B cell (primary cell): ENCODE measurements around the gene GBE1. TPM values are rescaled to one million over a fixed set of nuclear protein-coding genes. Genes with fewer than 3 reads are reported as not detected.

Experiments
- ATAC-seq: fragments of 200-7000 bp; cut with Tn5 transposase; one replicate; pipeline ENCODE4 v1.10.0; 2021; ENCODE audit warnings: low read depth, mild to moderate bottlenecking, moderate number of reproducible peaks, moderate library complexity
- CTCF ChIA-PET: fragments of 350-600 bp; sonication (Branson Sonifier 250); formaldehyde crosslinking; loops from one replicate; lab custom pipeline; 2021; ENCODE audit warnings: antibody characterized with exemption, inconsistent platforms; lab: Charles Lee
- POLR2A ChIA-PET: fragments of 350-600 bp; sonication (Branson Sonifier 250); formaldehyde crosslinking; loops from one replicate; lab custom pipeline; 2021; ENCODE audit warnings: antibody characterized with exemption; lab: Charles Lee
- DNase-seq: peaks from one replicate; pipeline ENCODE4 v3.0.0; 2013
- H2AFZ ChIP-seq: 2 replicates; pipeline ENCODE4 v1.6.1; 2012; ENCODE audit warnings: mild to moderate bottlenecking, low read depth, low read length; ENCODE audit not compliant: insufficient read depth, poor library complexity, severe bottlenecking
- H3K27ac ChIP-seq, 2 donors: 1 replicate in 1 of 2; 2 replicates in 1 of 2; pipeline ENCODE4 v1.5.1; 2012 to 2013; ENCODE audit warnings: low read length in 2 of 2, mild to moderate bottlenecking in 2 of 2, moderate library complexity in 1 of 2
- H3K27me3 ChIP-seq, 4 experiments: fragments of 200-600 bp in 1 of 4; sonication (generic) in 1 of 4; replicated peaks in 1 of 4; 1 replicate in 2 of 4; 2 replicates in 2 of 4; pipeline versions ENCODE4 v1.6.1 to v1.7.0; 2013 to 2016; ENCODE audit warnings: low read length in 3 of 4, mild to moderate bottlenecking in 2 of 4, mixed read lengths in 1 of 4, moderate library complexity in 1 of 4; ENCODE audit not compliant: insufficient read depth in 4 of 4, control insufficient read depth in 3 of 4; ENCODE audit errors: control extremely low read depth in 1 of 4
- H3K36me3 ChIP-seq, 2 experiments: replicated peaks in 1 of 2; 1 replicate in 1 of 2; 2 replicates in 1 of 2; pipeline versions ENCODE4 v1.6.1 to v1.7.1; 2013; ENCODE audit warnings: low read length in 1 of 2; ENCODE audit not compliant: insufficient read depth in 2 of 2, control insufficient read depth in 1 of 2; ENCODE audit errors: control extremely low read depth in 1 of 2, extremely low read depth in 1 of 2
- H3K4me1 ChIP-seq, 2 donors: fragments of 200-600 bp in 1 of 2; sonication (generic) in 1 of 2; 1 replicate in 1 of 2; 2 replicates in 1 of 2; pipeline versions ENCODE4 v1.5.1 to v1.6.1; 2013 to 2017; ENCODE audit warnings: low read length in 2 of 2; ENCODE audit not compliant: control insufficient read depth in 2 of 2, insufficient read depth in 2 of 2
- H3K4me2 ChIP-seq: replicated peaks from 2 replicates; pipeline ENCODE3; 2012; ENCODE audit warnings: mild to moderate bottlenecking, low read depth, low read length; ENCODE audit not compliant: poor library complexity, severe bottlenecking
- H3K4me3 ChIP-seq, 5 experiments: fragments of 200-600 bp in 1 of 5; sonication (generic) in 1 of 5; 1 replicate in 3 of 5; 2 replicates in 2 of 5; pipeline versions ENCODE4 v1.5.1 to v1.7.0; 2011 to 2016; ENCODE audit warnings: low read length in 4 of 5, mild to moderate bottlenecking in 4 of 5, low read depth in 2 of 5, control low read depth in 1 of 5, moderate library complexity in 1 of 5; ENCODE audit not compliant: insufficient read depth in 1 of 5; ENCODE audit errors: control extremely low read depth in 1 of 5, extremely low read depth in 1 of 5
- H3K79me2 ChIP-seq: fragments of 200-600 bp; sonication (generic); one replicate; pipeline ENCODE4 v1.6.0; 2016; ENCODE audit warnings: low read length; ENCODE audit not compliant: control insufficient read depth, insufficient read depth
- H3K9ac ChIP-seq: fragments of 200-600 bp; sonication (generic); 2 replicates; pipeline ENCODE4 v1.6.1; 2017; ENCODE audit warnings: mild to moderate bottlenecking, low read length, moderate library complexity
- H3K9me3 ChIP-seq, 3 donors: one replicate each; pipeline versions ENCODE4 v1.6.1 to v1.7.1; 2013; ENCODE audit warnings: low read length in 2 of 3; ENCODE audit not compliant: control insufficient read depth in 2 of 3, insufficient read depth in 1 of 3; ENCODE audit errors: control extremely low read depth in 1 of 3
- H4K20me1 ChIP-seq: 2 replicates; pipeline ENCODE4 v1.6.0; 2012; ENCODE audit warnings: mild to moderate bottlenecking, low read length; ENCODE audit not compliant: insufficient read depth, control insufficient read depth, poor library complexity, severe bottlenecking
- H3K27ac Mint-ChIP-seq: one replicate; pipeline ENCODE4 v1.8.0; 2021; ENCODE audit warnings: mixed read lengths
- H3K27me3 Mint-ChIP-seq: one replicate; pipeline ENCODE4 v1.8.0; 2021; ENCODE audit warnings: mixed read lengths
- H3K4me1 Mint-ChIP-seq: one replicate; pipeline ENCODE4 v1.8.0; 2021; ENCODE audit warnings: mixed read lengths
- H3K4me3 Mint-ChIP-seq: one replicate; pipeline ENCODE4 v1.8.0; 2021; ENCODE audit warnings: mixed read lengths
- H3K9me3 Mint-ChIP-seq: one replicate; pipeline ENCODE4 v1.8.0; 2022; ENCODE audit warnings: mixed read lengths; ENCODE audit not compliant: insufficient read depth
- EZH2 ChIP-seq: IDR thresholded peaks from 2 replicates; pipeline ENCODE4 v1.6.1; 2012; ENCODE audit warnings: borderline replicate concordance, low read depth, mild to moderate bottlenecking, moderate library complexity, low read length; ENCODE audit not compliant: insufficient read depth, poor library complexity, severe bottlenecking
- WGBS: methylation state at CpG from one replicate; pipeline ENCODE4 v1.1.5; 2013; ENCODE audit warnings: missing lambda C conversion rate; ENCODE audit not compliant: insufficient coverage; 5-methylcytosine and 5-hydroxymethylcytosine counted together
- intact Hi-C: fragments of 100-400 bp; cut with micrococcal nuclease; formaldehyde crosslinking; loops from one replicate; pipeline ENCODE4 v1.10.0; 2022
- polyA plus RNA-seq: library from polyadenylated mRNA; depleted of rRNA; stranded (reverse); fragments of >200 nt; gene quantifications from 2 replicates; pipeline ENCODE4 v1.2.3, GENCODE V29; 2012
- total RNA-seq, 2 donors: library from RNA; stranded (reverse); fragments of 120-200 nt in 1 of 2; gene quantifications; 1 replicate in 1 of 2; 2 replicates in 1 of 2; pipeline versions ENCODE4 v1.2.3 to v1.2.4, GENCODE V29; 2013 to 2022
- TF ChIP-seq, protein P1 (sequence below): fragments of 200-600 bp; IDR thresholded peaks from one replicate; pipeline ENCODE4 v1.8.0; 2022; ENCODE audit warnings: antibody characterized with exemption, mild to moderate bottlenecking

The GBE1 gene
- total and polyA plus RNA-seq, 2 donors (not counting 1 experiment from before 2014, with no cell fraction given): 3.4 to 20.8 TPM

DNA sequence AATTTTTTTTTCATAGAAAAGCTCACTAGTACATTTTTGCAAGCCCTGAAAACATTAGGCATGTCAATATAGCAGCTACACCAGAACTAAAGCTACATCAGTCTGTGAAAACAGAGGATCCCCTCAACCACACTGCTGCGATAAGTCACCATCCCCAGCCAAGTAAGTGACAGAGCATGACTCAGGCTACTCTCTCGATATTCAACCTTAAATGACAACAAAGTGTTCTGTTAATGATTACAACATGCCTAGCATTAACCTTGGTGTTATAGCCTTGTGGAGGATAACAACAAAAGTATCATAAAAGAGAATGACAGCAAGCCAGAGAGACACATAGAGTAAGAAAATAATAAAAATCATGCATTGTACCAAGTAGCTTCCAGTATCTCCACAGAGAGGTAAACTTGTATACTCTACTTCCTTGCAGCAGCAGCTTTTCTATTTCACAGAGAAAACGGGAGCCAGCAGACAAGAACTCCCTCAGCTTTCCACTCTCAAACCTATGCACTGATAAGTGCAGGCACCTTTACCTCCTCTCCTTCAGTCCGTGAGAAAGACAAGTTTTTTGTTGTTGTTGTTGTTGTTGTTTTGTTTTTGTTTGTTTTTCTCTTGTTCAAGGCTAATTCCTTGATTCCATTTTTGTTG lies 76.6 kb downstream of the GBE1 start:
- Histone ChIP-seq H3K27me3 (no peaks in the 10 kb centered on the region), H3K27ac (no peak overlapping the region), H3K4me1 (no peaks in the 10 kb centered on the region), H2AFZ (no peak overlapping the region), H3K9me3 (no peaks in the 10 kb centered on the region), H3K4me2 (no peak overlapping the region), H3K9ac (no peak overlapping the region), H4K20me1 (no peaks in the 10 kb centered on the region), H3K36me3 (no peaks in the 10 kb centered on the region), H3K79me2 (no peaks in the 10 kb centered on the region), H3K4me3 (no peak overlapping the region)
- no peaks in the 10 kb centered on the region for H3K4me1 Mint-ChIP-seq
- H3K27me3 Mint-ChIP-seq: no peaks in the 10 kb centered on the region
- CTCF ChIA-PET: no interaction called here
- POLR2A ChIA-PET: no interaction called here
- DNase-seq (no peak), ATAC-seq (no peak)
- H3K27ac Mint-ChIP-seq: no peak overlapping the region
- no peaks in the 10 kb centered on the region for H3K9me3 Mint-ChIP-seq
- H3K4me3 Mint-ChIP-seq: no peak overlapping the region
- WGBS: 100% methylated on average over 1 of the region's 4 CpGs
- no peak for TF ChIP-seq EZH2
- TF ChIP-seq, protein P1, sequence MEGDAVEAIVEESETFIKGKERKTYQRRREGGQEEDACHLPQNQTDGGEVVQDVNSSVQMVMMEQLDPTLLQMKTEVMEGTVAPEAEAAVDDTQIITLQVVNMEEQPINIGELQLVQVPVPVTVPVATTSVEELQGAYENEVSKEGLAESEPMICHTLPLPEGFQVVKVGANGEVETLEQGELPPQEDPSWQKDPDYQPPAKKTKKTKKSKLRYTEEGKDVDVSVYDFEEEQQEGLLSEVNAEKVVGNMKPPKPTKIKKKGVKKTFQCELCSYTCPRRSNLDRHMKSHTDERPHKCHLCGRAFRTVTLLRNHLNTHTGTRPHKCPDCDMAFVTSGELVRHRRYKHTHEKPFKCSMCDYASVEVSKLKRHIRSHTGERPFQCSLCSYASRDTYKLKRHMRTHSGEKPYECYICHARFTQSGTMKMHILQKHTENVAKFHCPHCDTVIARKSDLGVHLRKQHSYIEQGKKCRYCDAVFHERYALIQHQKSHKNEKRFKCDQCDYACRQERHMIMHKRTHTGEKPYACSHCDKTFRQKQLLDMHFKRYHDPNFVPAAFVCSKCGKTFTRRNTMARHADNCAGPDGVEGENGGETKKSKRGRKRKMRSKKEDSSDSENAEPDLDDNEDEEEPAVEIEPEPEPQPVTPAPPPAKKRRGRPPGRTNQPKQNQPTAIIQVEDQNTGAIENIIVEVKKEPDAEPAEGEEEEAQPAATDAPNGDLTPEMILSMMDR: no peak
- intact Hi-C loops: no loop called here

DNA sequence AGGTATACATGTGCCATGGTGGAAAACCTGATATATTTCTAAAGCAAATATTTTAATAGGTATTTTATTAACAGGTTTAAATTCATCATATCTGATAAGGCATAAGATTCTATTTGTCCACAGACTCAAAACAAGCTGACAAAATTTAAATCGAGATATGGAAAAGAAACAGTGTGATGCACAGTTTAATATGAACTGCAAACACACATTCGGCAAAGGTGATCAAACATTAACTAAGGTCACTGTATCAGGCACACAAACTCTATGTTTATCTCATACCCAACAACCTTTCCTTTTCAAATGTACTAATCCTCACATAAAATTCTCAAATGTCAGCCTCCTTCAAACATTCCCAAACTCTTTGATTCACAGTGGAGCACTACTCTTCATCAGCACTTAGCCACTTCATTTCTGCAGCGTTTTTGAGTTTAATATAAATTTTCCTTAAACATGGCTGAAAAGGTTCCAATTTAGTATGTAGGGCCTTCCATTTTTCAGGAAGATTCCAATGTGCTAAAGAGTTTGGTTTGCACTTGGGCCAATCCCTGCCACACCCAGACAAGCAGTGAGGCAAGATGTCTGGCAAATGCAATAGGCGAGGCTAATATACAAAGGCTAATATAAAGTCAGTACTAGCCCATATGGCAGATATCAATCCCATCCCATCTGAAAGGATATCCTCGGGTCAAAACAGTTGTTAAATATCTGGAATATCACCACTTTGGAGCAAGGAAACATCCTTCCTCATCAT lies 84.6 kb downstream of the GBE1 start:
- WGBS: 96% methylated on average over 3 of the region's 5 CpGs
- TF ChIP-seq EZH2: no peak
- TF ChIP-seq, protein P1: no peak
- H3K79me2 ChIP-seq: no peaks in the 10 kb centered on the region
- H3K27ac ChIP-seq: no peak overlapping the region
- DNase-seq (no peak), ATAC-seq (no peak)
- no peak overlapping the region for H3K4me2 ChIP-seq
- no peaks in the 10 kb centered on the region for H3K9me3 Mint-ChIP-seq
- H3K4me3 Mint-ChIP-seq: no peak overlapping the region
- no peak overlapping the region for H3K27ac Mint-ChIP-seq
- peaks cover 0 to 1% of the 10 kb centered on the region in 2 experiments for H3K36me3 ChIP-seq
- ChIA-PET POLR2A (no interaction called here), CTCF (no interaction called here)
- H3K4me1 ChIP-seq: no peaks in the 10 kb centered on the region
- H3K4me1 Mint-ChIP-seq: no peaks in the 10 kb centered on the region
- H2AFZ ChIP-seq: no peak overlapping the region
- intact Hi-C loops: no loop called here
- no peak overlapping the region for H3K4me3 ChIP-seq
- no peaks in the 10 kb centered on the region for H3K9me3 ChIP-seq
- H4K20me1 ChIP-seq: no peaks in the 10 kb centered on the region
- no peaks in the 10 kb centered on the region for H3K27me3 Mint-ChIP-seq
- H3K9ac ChIP-seq: no peak overlapping the region
- no peaks in the 10 kb centered on the region for H3K27me3 ChIP-seq
